HG02852 (cell line): ENCODE results near the gene OGDH.

Experiments used
- ATAC-seq: cut with Tn5 transposase; IDR thresholded peaks from one replicate; pipeline ENCODE4 v1.9.1; 2021; ENCODE audit warnings: mild to moderate bottlenecking, moderate library complexity; ENCODE audit not compliant: unreplicated experiment

Gene OGDH

DNA sequence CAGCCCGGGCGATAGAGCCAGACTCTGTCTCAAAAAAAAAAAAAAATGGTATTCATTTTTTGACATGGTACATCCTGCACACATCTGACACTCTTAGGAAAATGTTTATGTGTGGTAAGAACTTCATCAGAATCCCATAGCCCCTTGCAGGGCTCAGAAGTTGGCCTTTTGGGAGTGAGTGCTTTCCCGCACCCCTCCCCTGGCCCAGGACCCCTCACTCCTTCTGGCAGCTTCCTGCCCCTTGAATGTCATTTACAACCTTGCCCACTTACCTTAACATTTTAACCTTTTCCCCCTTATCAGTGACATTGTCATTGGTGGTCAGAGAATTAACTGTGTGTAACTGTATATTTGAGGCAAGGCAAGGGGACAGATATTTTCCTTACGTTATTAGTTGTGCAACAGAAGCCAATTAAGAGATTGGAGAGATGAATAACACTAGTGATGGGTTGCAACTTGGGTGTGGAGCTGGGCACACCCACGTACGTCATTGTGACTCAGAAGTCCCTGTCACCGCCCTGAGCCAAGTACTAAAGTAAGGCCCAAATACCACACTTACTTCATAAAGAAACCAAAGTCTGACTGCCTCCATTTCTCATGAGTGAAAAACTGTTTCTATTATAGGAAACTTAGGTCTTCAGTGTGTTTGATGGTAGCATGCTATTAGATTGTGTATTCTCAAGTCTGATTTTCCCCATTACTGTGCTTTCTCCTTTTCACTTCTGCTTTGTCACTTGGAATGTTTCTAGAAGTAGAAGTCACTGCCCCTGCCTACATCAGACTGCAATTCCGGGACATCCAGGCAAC, 31.6 kb downstream of the OGDH start:
- ATAC-seq: peak; percentile 60

DNA sequence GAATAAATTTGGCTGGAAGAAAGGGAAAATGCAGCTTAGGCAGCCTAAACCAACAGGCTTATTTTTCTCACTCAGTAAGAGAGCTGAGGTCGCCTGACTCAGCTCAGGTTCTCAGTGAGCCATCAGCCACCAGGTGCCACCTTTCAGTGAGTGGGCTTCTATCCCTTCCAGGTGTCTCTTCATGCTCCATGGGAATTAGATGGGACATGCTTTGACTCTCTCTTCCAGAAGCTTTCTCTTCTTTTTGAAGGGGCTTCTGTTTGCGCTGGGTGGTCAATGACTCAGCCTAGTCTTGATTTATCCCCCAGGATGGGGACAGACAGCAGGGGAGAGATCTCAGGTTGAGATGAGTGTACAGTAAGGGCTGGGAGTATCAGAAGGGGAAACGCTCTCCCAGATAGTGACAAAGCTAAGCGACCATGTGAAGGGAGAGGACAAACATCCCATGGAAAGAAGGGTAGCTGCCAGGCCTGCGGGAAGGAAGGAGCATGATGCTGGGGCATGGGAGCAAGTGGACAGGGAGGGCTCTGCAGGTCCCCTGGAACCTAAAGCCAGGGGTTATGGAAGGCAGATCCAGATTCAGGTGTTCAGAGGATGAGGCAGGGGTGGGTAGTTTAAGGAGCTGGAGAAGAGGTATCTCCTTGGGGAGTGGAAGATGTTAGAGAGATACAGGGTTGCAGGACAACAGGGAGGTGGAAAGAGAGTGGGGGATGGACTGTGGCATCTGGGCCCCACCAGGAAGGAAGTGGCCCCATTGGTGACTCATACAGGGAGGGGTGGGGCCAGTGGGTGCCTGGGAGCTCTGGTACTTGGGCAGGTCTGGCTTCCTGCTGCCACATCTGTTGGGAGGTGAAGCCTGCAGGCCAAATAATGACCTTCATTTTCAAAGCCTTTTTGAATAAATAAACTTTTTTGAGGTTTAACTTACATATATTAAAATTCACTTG, 32.5 kb downstream of the OGDH start:
- peak; percentile 70 for ATAC-seq

DNA sequence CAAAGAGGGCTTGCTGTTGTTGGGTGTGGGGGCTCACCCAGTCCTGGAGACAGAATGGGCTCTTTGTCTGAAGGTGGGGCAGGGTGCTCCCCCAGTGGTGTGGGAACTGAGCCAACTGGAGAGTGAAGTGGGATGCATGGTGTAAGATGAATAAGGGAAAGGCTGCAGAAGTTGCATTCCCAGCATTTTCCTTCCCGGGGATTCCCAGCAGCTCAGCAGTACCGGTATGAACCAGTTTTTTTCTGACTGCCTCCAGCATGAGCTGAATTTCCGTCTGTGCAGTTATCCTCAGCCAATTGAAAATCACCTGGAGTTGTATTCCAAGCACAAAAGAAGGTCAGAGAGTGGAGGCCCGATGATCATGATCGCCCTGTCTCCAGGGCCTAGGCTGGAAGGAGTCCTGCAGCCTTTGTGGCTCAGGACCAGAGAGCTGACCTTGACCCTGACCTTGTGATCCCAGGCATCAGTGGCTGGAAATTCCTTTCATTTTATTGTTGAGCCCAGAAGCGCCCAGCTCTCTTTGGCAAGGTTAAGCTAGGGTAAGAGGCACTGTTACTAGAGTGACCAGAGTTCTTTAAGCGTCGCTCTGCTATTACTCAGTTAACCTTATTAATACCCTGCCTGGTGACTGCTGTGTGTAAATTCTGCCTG, 33.4 kb downstream of the OGDH start:
- no peak for ATAC-seq

DNA sequence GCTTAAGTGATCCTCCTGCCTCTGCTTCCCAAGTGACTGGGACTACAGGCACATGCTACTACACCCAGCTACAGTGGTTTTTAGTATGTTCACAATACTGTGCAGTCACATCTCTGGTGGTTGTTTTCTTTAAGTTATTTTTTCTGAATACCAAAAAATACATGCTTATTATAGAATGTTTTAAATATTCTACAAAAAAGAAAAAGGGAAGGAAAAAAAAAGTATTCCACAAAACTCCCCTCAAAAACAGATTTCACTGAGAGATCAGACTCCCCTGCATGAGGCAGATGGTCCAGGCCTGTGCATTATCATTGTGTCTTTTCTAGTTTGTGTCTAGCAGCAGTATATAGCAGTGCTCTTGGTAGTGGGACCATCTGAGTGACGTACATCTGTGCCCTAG, 36.8 kb downstream of the OGDH start:
- ATAC-seq: no peak

DNA sequence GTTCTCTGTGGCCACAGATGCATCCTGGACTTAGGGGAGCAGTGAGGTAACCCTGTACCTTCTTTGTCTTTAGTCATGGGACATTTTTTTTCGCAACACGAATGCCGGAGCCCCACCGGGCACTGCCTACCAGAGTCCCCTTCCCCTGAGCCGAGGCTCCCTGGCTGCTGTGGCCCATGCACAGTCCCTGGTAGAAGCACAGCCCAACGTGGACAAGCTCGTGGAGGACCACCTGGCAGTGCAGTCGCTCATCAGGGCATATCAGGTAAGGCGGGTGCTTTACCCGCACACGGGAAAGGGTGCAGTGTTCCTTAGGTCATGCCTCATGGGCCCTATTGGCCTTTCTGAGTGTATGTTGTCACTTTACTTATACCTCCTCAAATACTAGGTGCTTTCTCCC, 38.8 kb downstream of the OGDH start:
- ATAC-seq: no peak

DNA sequence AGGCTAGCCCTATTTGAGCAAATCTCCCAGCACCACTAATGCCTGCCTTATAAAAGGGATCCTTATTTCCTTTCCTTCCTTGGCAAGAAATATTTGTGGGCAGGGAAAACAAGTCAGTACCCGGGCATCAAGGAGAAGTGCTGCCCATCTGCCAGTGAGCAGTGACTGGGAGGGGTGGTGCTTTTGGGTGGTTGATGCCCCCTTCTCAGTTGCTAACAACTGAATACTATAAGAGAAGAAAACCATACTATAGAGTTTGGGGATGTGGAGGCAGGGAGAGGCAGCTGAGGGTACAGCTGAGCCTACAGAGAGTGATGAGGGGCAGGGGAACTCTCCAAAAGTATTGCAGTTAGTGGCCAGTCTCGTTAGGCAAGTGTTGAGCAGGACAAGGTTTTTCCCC, 39.3 kb downstream of the OGDH start:
- no peak for ATAC-seq

DNA sequence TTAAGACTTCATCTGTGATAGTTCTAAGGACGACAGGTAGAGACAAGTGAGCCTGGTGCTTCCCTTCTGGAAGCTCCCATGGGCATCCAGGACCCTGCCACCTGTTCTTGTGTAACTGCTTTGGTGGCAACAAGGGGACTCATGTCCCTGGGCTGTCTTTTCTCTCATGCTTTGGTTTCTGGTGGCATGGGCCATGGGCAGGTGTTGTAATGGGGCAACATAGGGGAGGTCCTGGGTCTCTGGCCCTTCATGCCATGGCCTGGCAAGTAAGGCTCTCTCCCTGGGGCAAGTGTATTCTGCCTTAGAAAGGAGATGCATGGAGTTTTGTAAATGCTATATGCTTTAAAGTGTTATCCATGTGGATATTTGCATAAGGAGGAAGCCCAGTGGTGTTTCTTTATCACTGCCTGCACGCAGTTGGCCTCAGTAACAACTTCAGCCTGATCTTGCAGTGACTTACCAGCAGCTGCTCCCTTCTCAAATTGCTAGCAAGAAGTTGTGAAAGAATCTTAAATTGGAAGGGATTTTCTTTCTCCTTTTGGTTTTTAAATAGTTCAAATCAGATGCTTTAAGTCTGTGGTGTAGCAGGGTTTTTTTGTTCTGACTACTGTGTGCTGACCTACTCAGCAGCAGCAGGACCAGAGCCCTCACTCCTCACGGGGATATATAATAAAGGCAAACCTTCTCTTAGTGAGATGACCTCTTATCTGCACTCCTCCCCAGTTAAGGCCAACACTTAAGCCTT, 39.9 kb downstream of the OGDH start:
- peak; percentile 60 for ATAC-seq

DNA sequence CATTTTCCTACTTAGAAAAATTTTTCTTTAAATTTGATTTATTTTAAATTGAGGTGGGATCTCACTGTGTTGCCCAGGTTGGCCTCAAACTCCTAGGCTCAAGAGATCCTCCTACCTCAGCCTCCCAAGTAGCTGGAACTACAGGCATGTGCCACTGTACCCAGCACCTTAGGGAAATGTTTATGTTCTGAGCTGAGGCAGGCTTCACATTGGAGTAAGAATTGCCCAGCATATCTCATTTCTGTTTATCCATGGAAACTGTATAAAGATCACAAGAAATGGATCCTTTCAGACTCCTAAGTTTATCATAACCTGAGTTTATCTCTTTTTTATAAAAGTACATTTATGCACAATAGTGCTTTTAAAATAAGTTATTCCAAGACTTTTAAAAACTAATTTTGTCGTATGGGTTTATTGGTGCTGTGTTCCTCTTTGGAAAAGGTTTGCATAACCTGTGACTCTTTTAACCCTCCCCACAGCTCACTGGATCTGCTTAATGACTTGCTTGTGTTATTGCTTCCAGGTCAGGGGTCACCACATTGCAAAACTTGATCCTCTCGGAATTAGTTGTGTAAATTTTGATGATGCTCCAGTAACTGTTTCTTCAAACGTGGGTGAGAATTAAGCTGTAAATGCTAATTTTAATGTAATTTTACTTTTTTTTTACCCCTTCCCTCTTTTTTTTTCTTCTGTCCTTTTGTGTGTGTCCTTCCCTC, 40.7 kb downstream of the OGDH start:
- ATAC-seq: no peak

DNA sequence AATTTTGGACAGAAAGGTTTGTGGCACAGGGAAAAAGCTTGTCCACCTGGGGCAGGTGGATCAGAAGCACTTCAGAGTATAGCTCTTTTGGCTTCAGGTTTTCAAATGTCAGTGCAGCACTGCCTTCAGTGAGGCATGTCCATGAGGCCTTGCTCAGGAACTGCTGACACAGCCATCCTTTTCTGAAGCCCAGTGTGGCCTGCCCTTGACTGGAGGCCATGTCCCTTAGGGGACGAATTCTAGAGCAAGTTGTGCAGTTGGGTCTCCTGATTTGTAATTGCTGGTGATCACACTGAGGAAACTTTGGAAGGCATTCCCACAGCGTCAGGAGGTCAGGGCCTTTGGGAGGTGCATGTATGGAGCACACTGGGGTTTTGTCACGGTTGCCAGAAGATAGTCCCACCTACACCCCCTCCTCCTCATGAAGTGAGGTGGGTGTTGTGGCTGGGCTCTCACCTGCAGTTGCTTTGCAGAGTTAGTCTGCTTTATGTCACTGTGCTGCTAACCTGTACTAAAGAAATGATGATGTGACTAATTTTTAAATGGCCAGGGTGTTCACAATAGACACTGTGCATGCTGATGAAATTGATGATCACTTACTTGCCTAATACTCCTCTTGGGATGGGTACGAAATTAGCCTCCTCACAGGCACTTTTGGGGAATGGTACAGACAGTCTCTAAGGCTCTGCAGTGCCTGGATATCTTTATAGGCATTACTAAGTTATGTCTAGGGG, 41.7 kb downstream of the OGDH start:
- no peak for ATAC-seq

DNA sequence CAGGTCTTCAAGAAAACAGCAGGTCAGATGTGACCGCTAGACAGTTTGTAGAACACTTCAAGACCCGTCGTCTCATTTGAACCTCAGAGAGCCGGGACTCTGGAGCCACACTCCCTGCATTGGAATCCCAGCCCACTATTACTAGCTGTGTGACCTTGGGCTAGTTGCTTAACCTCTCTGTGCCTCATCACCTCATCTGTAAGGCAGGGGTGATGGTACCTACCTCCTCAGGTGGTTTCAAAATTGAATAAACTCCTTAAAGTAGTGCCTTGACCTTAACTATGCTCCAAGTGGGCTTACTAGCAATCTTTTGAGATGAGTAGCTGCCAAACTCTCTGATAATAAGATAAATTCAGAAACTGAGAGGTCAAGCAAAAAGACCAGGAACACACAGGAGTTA, 43.8 kb downstream of the OGDH start:
- ATAC-seq: no peak

DNA sequence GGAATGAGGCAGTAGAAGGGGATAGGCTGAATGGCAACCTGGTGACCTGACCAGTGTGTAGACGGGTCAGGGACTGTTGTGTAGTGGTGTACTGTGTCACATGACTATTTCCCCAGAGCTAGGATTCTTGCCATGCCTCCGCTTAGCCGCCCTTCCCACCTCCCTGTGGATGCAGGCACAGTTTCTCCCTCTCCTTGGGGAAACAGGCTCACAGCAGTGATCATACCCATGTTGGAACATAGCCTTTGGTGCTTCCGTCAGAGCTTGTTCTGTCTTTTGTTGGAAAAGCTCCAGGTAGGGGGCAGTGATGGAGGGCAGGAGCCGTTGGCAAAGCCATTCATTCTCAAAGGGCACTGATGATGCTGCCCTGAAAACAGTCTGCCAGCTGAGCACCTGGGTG, 44.3 kb downstream of the OGDH start:
- ATAC-seq: no peak

DNA sequence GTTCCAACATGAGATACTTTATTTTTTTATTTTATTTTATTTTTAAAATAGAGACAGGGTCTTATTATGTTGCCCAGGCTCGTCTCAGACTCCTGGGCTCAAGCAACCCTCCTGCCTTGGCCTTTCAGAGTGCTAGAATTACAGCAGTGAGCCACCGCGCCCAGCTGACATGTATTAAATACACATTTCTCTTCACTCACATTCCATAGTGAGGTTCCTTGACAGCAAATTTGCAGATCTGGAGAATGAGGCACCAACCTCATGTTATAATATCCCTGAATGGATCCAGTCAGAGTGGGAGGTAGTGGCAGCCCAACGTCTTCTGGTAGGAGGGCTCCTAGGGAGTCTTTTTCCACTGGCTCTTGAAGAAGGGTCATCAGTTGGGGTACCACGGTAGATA, 46.1 kb downstream of the OGDH start:
- ATAC-seq: no peak

DNA sequence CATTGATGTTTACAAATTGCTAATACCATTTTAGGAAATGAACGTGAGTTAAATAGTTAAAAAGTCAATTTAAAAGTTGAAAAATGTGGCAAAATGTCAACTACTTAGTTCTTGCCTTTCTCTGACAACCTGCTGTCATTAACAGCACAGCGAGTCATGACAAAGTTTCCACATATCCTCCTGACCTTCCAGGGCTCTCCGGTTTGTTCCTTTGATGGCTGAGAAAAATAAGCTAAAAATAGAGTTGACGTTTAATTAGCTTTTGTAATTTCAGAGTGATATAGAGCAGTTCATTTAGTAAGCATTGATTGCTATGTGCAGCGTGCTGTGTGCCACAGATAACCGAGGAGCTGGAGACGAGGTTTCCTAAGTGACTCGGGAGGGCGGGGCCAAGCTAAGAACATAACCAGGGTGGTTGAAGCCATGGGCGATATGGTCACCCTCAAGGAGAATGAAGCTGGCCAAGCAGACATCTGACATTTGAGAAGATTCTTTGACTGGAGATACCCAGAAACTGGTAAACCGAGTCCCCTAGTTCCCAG, 47.9 kb downstream of the OGDH start:
- ATAC-seq: no peak

DNA sequence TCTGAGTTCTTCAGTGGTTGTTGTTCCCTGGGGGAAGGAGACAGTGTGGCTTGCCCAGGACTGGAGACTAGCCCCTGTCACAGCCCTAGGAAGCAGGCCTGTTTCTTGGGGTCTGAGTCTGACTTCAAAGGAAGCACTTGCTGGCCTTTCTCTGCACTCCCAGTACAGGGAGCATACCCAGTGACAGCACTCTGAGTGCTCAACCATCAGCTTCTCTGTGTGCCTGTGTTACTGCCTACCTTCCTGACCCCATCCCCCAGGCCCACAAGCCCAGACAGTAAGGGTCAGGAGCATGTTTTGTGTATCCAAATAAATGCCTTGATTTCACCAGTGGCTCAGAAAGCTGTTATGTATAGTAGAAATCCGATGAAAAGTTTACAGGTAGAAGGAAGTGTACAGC, 48.9 kb downstream of the OGDH start:
- no peak for ATAC-seq

DNA sequence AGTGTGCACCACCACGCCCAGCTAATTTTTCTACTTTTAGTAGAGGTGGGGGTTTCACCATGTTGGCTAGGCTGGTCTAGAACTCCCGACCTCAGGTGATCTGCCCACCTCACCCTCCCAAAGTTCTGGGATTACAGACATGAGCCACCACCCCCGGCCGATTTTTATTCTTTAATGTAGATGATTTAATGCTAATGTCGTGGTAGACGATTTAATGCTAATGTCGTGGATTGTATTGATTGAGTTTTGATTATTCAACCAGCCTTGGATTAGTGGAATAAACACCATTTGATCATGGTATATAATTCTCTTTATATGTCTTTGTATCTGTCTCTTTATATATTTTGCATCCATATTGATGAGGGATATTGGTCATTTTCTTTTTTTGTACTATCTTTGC, 52.6 kb downstream of the OGDH start:
- no peak for ATAC-seq

DNA sequence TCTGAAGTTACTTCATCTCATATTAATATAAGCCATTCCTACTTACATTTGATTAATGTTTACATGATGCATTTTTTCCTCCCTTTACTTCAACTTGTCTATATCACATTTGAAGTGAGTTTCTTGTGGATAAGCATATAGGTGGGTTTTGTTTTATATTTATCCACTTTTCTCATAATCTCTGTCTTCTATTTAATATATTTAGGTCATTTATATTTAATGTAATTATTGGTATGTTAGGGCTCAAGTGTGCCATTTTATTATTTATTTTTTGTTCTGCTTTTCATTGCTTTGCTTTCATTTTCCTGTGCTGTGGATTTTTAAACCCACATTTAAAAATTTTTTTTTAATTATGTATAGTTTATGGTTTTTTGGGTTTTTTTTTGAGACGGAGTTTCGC, 54.8 kb downstream of the OGDH start:
- no peak for ATAC-seq

DNA sequence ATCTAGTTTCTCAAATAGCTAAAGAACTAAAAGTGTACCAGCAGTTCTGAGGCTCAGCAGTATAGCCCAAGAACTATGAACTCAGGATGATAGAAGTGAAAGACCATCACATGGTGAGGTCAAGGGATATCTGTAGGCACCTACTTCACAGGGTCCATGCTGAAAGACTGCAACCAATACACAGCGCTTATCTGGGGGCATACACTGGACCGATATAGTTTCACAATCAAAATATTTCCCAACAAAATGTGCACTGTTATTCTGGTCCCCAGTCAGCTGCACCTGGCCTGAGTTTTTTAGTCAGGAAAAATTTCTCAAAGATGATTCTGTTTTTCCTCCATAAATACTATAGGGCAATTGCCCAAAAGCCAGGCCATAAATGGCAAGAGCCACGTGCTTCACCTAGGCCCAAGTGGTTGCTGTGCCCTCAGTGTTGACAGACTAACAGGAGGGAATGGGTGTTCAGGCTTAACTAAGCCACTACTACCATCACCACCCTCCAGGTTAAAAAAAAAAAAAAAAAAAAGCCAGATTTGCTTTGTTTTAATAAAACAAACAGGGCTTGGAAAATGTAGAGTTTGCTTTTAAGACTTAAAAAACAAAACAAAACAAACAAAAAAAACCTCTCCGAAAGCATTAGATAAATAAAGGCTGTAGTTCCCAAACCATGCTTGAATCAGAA, 58.5 kb downstream of the OGDH start:
- ATAC-seq: no peak

DNA sequence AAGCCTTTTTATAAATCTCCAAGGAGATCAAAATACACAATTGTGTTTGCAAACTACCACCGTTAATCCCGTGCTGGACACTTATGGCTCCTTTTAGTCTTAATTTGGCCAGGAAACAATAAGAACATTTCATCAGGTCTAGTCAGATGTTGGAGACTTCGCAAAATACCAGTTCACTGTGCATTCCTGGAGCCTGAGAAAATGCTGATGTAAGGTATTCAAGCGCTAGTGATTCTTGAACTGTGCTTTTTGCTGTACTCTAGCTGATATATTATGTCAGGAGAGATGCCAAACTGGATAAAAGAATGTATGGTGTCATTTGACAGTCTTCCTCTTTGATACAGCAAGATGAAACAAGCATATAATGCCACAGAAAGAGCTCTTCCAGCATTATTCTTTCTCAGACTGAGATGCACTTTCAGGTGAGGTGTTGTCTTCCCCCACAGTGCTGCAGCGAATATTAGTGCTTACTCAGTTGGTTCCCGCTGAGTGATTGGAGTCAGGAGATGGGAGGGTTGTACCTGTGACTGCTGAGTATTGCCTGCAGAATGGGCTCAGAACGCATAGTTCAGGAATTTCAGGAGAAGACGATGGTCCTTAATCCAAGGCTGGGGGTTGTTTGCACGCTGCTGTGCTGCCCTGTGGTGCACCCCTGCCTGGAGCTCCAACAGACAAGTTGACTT, 59.2 kb downstream of the OGDH start:
- ATAC-seq: no peak
